IPS-NIHi7 (cell line): Measurements from ENCODE around the gene LAMA1.

ENCODE experiments used
- DNase-seq: peaks from one replicate; pipeline ENCODE4 v3.0.0; 2012; ENCODE audit warnings: mixed read lengths; ENCODE audit errors: extremely low spot score

The LAMA1 gene

DNA sequence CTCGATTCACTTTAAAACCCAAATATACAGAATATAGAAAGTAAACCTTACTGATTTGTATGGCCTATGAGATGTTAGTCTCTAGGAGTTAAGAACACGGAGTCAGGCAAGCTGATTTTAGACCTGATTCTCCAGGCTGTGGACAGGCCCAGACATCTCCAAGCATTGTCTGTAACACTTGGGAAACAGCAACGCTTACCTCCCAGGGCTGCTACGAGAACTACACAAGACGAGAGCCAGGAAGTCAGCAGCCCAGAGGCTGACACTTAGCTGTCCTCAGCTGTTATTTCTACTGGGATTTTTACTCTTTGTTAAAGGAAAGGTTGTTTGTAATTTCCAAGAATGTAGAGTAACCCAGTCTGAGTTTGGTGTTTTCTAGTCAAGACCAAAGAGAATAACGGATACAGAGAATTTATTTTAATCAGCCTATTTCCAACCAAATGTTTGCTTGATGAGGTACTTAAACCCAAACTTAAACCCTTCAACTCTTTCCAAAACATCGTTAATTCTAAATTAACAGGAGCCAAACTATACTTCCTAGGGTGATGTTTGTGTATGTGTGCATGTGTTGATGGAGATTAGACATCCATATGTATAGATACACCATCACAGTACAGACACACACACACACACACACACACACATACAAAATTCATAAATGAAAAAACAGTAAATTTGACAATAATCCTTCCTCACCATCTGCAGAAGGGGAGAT is 123.4 kb downstream of the LAMA1 start:
- DNase-seq: peak; percentile 18

DNA sequence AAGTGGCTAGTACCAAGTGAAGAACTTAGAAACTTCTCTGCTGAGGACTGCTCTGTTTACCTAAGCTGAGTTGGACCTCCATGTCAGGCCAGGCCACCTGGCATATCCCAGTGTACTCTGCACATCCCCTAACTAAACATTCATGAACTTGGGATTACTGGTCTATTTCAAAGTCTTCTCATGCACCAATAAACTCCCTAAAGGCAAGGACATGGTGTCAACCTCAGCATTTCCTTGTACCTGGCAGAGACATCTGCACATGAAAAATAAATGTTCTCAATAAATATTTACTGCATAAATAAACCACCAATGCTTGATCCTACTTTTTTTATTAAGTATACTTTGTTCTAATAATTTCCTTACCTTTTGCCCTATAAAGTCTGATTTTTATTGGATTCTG is 124.8 kb downstream of the LAMA1 start:
- no peak for DNase-seq

DNA sequence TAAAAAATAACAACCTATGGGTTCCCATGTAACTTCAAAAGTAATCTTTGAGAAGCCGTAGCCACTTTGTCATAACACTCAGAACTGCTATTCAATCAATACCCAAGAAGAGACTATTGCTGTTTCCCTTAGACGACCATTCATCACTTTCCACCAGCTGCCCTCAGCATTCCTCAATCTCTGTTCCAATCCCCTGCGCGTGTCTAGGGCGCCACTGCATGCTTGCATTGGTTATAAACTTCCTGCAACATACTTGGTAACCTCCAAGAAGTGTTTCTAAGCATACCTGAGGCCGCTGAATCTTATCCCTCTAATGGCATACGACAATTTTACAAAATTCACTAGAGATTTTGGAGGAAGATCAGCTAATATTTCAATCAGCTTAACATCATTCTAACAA is 134.2 kb downstream of the LAMA1 start:
- DNase-seq: no peak

DNA sequence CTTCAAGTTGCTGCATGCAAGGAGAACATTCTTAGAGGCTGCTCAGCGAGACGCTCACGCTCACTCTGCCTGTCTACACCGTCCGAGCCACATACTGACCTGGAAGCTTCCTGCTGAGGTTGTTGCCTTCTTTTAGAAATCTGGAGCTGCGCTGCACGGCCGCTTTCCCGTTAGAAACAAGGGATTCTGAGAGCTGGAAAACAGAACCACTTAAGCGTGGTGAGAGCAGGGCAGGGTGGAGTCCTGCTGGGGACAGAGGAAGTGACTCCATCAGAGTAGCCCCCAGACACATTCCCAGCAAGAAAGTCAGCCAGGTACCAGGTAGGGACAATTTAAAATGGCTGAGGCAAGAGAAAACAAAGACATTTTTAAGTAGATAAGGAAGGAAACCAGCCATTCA is 135.2 kb downstream of the LAMA1 start:
- peak; percentile 37 for DNase-seq

DNA sequence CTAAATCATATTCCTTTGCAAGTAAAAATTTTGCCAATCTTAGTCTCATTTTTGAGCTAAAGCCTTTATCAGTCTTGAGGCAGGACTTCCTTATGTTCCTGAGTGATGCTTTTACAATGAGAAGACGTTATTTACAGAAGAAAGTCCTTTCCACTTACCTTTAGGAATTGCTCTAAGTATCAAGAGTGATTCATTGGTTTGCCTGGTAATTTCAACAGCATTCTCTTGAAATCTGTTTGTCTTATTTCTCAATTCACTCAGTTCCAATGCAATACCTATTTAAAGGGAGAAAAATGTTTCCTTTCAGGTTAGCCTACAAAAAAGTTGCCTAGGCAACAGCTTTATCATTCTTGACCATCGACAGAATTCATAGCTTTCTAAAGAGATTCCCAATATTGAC is 137.2 kb downstream of the LAMA1 start:
- DNase-seq: no peak

DNA sequence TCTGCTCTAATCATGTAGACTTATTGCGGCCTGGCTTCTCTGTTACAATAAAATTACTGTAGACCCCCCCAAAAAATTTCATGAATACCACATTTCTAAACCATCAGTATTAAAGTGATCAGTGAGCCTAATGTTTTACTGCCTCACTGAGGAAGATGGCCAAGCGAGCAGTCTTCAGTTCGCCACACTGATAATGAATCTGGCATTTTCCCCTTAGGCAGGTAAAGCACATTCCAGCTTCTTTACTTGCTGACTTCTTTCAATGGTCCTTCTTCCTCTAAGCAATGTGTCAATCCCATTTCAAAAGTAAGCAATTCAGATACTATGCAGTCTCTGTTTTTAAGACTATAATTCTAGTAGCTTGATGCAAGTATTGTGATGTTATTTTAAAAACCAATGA is 137.6 kb downstream of the LAMA1 start:
- no peak for DNase-seq

DNA sequence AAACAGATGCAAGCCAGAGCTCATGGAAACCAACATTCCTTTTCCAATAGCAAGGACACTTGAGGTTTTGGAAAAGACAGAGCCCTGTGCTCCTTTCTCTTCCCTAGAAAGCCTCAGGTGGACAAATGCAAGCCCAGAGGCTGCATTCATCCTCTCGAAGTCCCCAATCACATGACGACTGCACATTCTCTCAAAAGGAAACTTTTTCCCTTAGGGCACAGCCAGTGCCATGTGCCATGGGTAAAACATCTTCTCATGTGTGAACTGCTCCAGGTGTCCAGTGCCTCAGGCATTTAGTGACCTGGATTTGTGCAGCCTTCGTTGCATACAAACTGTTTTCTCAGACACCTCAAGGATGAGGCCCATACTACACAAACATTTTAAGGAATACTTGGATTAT is 140.7 kb downstream of the LAMA1 start:
- DNase-seq: no peak

DNA sequence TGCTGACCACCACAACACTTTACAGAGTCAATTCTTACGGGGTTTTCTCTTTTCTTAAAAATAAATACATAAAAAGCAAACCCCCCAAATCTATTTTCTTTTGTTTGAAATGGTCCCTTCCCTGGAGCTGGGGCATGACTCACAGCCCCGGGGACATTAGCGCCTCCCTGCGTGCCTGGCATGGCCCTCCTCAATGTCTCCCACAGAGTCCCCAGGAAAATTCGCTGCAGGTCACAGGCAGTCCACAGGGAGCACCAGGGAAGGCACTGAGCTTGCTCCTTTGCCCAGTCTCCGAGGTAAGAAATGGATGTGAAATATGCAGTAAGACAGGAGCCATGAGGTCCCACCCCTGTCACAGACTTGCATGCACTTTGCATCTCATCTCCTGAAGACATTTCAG is 142.5 kb downstream of the LAMA1 start:
- no peak for DNase-seq

DNA sequence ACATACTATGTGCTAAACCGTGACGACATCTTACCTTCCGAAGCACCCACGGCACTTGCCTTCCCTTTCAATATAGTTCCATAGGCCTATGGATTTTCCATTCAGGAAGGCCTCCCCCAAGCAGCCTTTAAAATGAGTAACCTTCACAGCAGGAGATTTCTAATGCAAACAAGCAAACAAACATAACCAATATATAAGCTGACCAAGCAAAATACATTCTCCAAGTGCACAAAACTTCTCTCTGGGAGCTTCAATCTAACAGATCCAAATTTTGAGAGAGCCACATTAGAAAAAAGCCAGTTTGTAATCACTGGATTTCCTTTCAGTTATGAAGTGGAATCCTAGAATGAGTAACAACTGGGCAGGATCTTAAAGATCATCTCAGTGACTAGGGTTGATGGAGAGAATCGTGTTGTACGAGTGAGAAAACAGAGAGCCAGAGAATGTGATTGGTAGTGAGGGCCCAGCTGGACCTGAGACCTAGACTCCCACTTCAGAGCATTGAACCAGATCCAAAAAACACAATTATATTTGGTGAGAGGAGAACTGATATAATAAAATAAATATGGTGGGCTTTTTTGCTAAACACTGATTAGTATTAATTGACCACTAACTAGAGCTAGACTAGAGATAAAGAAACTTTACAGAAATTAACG is 145.6 kb downstream of the LAMA1 start:
- DNase-seq: no peak

DNA sequence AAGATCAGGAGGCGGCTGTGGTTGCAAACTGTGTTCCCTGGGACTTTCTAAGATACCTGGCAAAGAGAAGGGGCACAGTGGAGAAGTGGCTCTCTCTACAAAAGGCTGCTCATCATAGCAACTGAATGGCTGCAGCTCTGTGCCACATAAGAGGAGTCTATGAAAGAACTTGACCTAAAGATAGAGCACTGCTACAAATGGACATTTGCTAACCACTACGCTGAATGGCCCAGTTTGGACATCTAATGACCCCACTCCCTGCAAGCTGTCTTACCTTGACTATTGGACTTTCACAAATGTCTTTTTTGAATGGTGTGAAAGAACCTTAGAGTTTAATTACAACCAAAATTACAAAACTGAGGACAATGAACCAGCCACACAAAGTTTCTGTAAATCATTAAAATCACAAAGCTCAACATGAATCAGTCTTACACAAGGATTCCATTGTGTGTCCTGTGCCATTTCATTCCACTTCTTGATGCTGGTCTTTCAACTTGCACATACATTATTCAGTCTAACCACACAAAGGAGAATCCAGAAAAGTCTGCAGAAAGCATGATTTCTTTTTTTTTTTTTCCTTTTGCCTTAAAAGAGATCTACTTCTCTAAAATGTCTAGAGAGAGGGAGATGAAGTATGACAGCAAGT is 154.0 kb downstream of the LAMA1 start:
- DNase-seq: no peak

DNA sequence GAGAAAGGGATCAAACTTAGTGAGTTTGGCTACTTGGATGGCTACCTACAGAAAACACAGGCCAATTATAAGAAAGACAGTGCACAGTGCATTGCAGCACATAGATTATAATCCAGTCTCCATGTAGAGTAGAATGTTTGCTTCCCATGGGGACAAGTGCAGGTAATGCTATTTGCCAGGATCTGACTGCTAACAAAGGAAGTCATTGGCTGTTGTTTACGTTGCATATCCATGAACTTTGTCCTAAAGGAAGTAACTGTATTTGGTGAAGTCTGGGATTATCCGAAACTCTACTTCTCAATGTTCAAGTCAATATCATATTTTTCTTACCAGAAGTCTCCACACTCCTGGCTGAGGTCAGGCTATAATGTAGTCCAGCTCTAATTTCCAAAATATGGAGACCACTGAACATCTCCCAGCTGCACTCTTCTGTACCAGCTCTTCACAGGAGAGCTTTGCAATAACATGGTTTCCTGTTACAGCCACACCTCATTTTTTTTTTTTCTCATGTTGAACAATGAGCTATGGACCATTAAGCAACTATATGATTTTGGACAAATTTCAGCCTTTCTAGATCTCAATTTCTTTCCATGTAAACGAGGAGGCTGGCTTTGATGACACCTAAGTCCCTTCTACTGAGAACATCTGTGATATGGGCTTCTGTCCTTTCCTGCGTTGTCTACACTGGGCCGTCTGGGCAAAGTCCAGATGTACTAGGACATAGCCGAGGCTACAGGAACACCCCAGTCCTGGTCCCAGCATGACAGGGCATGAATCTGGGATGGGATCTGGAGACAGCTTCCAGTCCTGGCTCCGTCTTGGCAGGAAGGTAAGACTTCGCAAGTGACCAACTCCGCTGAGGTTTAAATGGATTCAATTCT is 154.8 kb downstream of the LAMA1 start:
- no peak for DNase-seq

DNA sequence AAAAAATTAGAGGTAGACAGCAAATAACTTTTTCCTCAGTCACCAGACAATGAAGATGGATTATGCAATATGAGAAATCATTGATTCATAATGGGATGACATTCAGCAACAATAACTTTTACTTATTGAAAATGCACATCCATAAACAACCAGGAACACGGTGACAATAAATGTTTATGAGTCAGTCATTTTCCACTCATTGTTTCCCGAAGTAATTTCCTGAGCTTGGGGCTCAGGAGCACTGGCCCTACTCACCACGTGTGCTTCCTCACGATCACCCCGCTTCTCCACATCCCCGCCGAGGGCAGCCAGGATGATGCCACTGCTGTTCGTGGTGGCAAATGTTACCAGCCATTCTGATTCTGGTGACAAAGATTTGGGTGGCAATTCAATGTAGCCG is 156.3 kb downstream of the LAMA1 start:
- DNase-seq: no peak

DNA sequence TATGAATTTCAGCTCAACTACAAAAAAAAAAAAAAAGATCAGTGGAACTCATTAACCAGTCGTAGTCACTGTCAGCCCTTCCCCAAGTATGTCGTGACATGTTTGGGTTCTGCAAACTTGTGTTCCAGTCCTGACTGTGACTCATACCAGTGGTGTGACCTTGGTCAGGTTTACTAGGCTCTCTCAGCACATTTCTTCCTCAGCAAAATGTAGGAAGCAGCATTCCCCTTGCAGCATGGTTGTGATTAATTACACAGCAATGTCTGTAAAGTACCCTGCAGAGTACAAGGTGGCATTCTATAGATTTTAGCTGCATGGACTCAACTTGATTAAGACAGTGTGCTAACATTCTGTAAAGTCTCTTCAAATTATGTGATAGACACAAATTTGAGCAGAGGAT is 156.9 kb downstream of the LAMA1 start:
- no peak for DNase-seq

DNA sequence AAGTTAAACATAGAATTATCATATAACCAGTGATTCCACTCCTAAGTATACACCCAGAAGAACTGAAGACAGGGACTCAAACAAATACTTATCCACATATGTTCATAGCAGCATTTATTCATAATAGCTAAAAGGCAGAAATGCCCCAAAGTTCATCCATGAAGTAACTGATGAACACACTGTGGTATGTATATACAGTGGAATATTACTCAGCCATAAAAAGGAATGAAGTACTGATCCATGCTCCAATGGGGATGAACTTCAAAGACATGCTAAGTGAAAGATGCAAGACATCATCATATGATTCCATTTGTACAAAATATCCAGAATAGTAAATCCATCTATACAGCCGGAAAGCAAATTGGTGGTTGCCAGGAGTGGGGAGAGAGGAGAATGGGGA is 157.5 kb downstream of the LAMA1 start:
- DNase-seq: no peak

DNA sequence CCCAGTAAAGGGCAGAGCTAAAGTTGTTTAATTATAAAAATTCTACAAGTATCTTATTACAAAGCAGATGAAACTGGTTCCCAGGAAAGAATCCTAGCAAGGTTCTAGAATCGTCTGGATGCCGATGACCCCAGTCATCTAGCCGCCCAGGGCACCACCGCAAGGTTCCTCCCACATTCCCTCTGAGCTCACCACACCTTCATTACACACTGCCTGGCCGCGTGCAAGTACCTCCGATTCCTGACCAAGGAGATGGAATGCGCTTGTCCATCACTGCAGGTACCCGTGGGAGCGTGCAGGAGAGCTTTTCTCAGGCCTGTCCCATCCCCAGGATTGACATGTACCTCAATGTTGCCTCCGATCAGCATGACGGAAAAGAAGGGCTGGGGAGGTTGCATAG is 158.5 kb downstream of the LAMA1 start:
- no peak for DNase-seq

DNA sequence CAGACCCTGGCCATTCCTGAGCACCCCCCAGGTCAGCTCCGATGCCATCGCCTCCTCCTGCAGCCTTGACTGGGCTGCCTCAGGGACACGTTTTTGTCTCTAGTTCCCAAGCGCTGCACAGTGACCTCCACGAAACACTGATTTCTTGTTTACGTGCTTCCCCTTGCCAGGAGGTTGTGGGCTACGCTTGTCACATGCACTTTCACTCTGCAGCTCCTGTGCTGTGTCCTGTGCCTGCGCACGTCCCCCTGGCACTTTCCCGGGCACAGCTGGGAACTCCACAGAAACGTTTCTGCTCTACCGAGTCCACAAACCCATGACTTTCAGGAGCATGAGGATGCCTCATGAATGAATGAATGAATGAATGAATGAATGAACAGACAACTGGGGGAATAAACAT is 160.6 kb downstream of the LAMA1 start:
- no peak for DNase-seq

DNA sequence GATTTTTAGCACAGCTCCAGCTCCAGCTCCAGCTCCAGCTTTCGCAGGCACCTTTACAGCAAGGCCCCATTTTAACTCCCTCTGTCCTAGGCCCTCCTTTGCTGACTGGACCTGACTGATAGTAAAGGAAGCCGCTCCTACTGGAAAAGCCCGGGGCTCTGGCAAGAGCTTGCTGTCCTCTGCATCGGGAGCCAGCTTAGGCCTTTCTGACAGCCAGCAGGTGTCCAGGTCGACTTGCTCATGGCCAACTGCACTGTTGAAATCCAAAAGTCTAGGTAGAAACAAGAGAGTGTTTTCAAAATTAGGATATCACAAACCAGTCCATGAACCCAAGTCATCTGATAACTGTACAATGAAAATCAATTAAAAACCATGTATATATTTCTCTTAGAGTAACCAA is 161.1 kb downstream of the LAMA1 start:
- no peak for DNase-seq

DNA sequence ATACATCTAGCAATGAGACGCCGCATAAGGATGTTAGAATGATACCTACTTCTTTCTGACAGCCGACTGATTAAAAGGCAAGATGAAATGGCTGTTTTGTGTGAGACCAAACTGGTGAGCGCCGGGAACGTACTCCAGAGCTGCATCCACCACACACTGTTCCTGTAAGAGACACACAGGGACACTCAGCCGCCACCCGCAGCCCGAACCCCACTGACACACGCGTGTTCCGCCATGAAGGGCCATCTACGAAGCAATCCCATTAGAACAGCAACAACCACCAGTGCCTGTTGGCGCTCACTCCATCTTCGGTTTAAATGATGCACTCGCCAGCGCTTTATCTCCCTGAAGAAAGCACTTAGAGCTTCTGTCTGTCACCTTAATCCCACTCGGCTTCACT is 162.3 kb downstream of the LAMA1 start:
- no peak for DNase-seq

DNA sequence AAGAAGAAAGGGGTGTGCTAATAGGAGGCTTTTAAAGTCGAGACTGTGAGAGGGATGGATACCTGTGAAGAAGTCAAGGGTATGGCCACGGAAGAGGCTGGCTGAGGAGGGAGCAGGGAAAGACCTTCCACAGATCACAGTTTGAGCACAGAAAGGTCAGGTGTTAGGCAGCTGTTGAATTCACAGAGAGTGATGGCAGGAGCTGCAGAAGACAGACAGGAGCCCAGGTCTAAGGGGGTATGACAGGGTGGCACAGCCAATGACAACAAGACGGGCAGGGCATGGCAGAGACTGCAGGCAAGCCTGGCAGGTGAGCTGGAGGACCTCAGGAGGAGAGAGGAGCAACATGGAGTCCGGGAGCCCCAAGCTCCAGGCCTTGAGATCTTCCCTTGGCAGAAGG is 163.1 kb downstream of the LAMA1 start:
- DNase-seq: no peak

DNA sequence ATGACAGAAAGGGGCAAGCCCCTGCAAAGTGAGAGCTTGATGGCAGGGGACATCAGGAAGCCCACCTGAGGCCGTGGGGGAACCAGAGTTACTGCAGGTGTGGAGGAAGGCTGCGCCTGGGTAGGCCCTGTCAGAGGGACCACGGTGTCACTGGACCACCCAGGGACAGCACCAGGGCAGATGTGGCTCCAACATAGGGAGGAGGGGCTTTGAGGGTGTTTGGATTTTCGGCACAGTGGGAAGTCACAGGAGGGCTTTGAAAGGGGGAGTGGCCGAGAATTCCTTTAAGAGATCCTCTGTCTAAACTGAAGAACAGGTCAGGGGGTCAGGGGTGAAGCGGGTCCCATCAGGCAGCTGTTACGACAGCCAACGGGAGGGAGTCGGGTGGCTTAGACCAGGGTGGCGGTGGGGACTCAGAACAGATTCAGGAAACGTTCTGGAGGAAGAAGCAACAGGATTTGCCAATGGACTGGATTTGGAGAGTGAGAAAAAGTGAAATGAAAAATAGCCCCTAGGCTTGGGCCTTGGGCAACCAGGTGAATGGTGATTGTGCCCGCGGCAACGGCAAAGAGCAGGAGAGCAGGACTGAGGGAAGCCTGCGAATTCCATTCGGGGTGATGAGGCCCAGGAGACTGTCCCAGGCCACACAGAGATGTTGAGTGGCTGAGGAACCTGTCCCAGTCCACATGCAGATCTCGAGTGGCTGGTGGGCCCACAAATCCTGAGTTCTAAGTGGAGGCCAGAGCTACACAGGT is 166.1 kb downstream of the LAMA1 start:
- DNase-seq: peak; percentile 27

DNA sequence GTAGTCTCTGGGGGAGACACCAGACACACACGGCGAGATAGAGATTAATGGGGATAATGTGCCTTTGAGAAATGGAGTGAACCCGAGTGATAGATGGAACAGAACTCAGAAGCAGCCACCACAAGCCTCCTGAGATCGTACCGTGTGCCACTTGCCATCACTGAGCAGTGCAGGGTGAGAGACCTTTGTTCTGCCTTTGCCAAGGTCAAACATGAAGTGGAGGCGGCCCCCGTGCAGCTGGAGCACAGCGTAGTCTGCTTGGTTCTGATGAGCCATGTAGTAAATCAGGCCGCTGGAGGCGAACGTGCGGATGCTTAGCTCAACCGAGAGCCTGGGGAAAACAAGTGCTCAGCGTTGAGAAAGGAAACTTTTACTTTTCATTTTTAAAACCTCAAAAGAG is 167.0 kb downstream of the LAMA1 start:
- no peak for DNase-seq
